Endothelial cell of umbilical vein (primary cell): Measurements from ENCODE around the gene ADM5. TPM values are rescaled to one million over a fixed set of nuclear protein-coding genes. Genes with fewer than 3 reads are reported as not detected.

Experiments used
- BruUV-seq: library from RNA; stranded (reverse); fragments of 400-500 nt; replicated peaks from 2 replicates; lab custom pipeline; 2021; lab: Mats Ljungman, UMichigan
- CTCF ChIA-PET: fragments of 300-600, 350-600 bp; sonication (Branson Sonifier 250); formaldehyde crosslinking; loops from one replicate; lab custom pipeline; 2021; ENCODE audit warnings: antibody characterized with exemption, inconsistent platforms; lab: Charles Lee
- POLR2A ChIA-PET: fragments of 300-600, 350-600 bp; sonication (Branson Sonifier 250); formaldehyde crosslinking; loops from one replicate; lab custom pipeline; 2021; ENCODE audit warnings: antibody characterized with exemption, inconsistent platforms; lab: Charles Lee
- DNase-seq: peaks from one replicate; pipeline ENCODE4 v3.0.0-alpha.2; 2011; ENCODE audit warnings: low read depth, low spot score
- FAIRE-seq: peaks from 2 replicates; lab custom pipeline; 2011; peaks lifted over from hg19 to GRCh38; lab: Jason Lieb, UNC
- H2AFZ ChIP-seq: 2 replicates; pipeline ENCODE4 v1.6.0; 2012; ENCODE audit warnings: low read depth, low read length, control low read depth, inconsistent platforms
- H3K27ac ChIP-seq: 2 replicates; pipeline ENCODE4 v1.5.1; 2011; ENCODE audit warnings: low read depth, mild to moderate bottlenecking, control low read depth, low read length, moderate library complexity; ENCODE audit not compliant: insufficient read depth
- H3K27me3 ChIP-seq, 2 experiments: 2 replicates each; pipeline versions ENCODE4 v1.6.0 to v1.6.1; 2011; ENCODE audit warnings: low read length in 2 of 2, mixed read lengths in 1 of 2; ENCODE audit not compliant: control insufficient read depth in 2 of 2, insufficient read depth in 2 of 2
- H3K36me3 ChIP-seq, 2 experiments: 2 replicates in 1 of 2; 3 replicates in 1 of 2; pipeline ENCODE4 v1.5.1; 2011; ENCODE audit warnings: low read length in 2 of 2, mild to moderate bottlenecking in 1 of 2, moderate library complexity in 1 of 2; ENCODE audit not compliant: control insufficient read depth in 2 of 2, insufficient read depth in 2 of 2; ENCODE audit errors: extremely low read depth in 1 of 2
- H3K4me1 ChIP-seq: 3 replicates; pipeline ENCODE4 v1.5.1; 2011; ENCODE audit warnings: mild to moderate bottlenecking, low read length; ENCODE audit not compliant: control insufficient read depth, insufficient read depth; ENCODE audit errors: extremely low read depth
- H3K4me2 ChIP-seq: 2 replicates; pipeline ENCODE4 v1.6.1; 2011; ENCODE audit warnings: low read length, control low read depth, mixed read lengths; ENCODE audit not compliant: insufficient read depth
- H3K4me3 ChIP-seq, 3 experiments: fragments of 200-600 bp in 1 of 3; sonication (generic), shearing (Covaris generic) in 1 of 3; replicated peaks in 1 of 3; 2 replicates each; pipeline ENCODE4 v1.5.1; 2011 to 2016; ENCODE audit warnings: control low read depth in 3 of 3, low read length in 3 of 3, mild to moderate bottlenecking in 2 of 3, inconsistent platforms in 1 of 3, low read depth in 1 of 3, moderate library complexity in 1 of 3; ENCODE audit not compliant: insufficient read depth in 1 of 3
- H3K79me2 ChIP-seq: 2 replicates; pipeline ENCODE4 v1.6.0; 2012; ENCODE audit warnings: low read length, inconsistent platforms; ENCODE audit not compliant: control insufficient read depth, insufficient read depth
- H3K9ac ChIP-seq: replicated peaks from 2 replicates; pipeline ENCODE3; 2011; ENCODE audit warnings: low read length, control low read depth; ENCODE audit not compliant: insufficient read depth; ENCODE audit errors: extremely low read depth
- H3K9me1 ChIP-seq: replicated peaks from 3 replicates; pipeline ENCODE4 v1.6.0; 2011; ENCODE audit warnings: mild to moderate bottlenecking, low read length; ENCODE audit not compliant: control insufficient read depth, insufficient read depth; ENCODE audit errors: extremely low read depth
- H3K9me3 ChIP-seq: replicated peaks from 2 replicates; pipeline ENCODE4 v1.5.1; 2012; ENCODE audit warnings: low read length, inconsistent platforms; ENCODE audit not compliant: control insufficient read depth, insufficient read depth
- H4K20me1 ChIP-seq: replicated peaks from 2 replicates; pipeline ENCODE3; 2011; ENCODE audit warnings: mild to moderate bottlenecking, low read length; ENCODE audit not compliant: control insufficient read depth, insufficient read depth; ENCODE audit errors: extremely low read depth
- CTCF ChIP-seq, 2 donors: IDR thresholded peaks; 1 replicate in 1 of 2; 2 replicates in 1 of 2; pipeline ENCODE4 v1.5.1; 2011; ENCODE audit warnings: low read length in 2 of 2, mild to moderate bottlenecking in 2 of 2, moderate library complexity in 2 of 2, control low read depth in 1 of 2, inconsistent platforms in 1 of 2, low read depth in 1 of 2; ENCODE audit not compliant: insufficient read depth in 1 of 2; ENCODE audit errors: extremely low read depth in 1 of 2
- EZH2 ChIP-seq: IDR thresholded peaks from 2 replicates; pipeline ENCODE4 v1.6.1; 2012; ENCODE audit warnings: borderline replicate concordance, low read depth, mild to moderate bottlenecking, moderate library complexity, low read length, inconsistent platforms; ENCODE audit not compliant: severe bottlenecking
- FOS ChIP-seq: IDR thresholded peaks from 2 replicates; pipeline ENCODE4 v1.6.1; 2011; ENCODE audit warnings: mild to moderate bottlenecking, low read length, moderate library complexity, borderline replicate concordance; ENCODE audit not compliant: insufficient read depth
- GATA2 ChIP-seq: IDR thresholded peaks from 2 replicates; pipeline ENCODE4 v1.7.0; 2011; ENCODE audit warnings: low read depth, mild to moderate bottlenecking, moderate library complexity, mixed read lengths, low read length; ENCODE audit not compliant: insufficient read length, insufficient read depth
- JUN ChIP-seq: IDR thresholded peaks from 2 replicates; pipeline ENCODE4 v1.6.1; 2011; ENCODE audit warnings: borderline replicate concordance, low read depth; ENCODE audit not compliant: insufficient read length, insufficient read depth
- MAX ChIP-seq: IDR thresholded peaks from 2 replicates; pipeline ENCODE4 v1.6.1; 2011; ENCODE audit not compliant: insufficient read depth, insufficient read length
- MYC ChIP-seq: IDR thresholded peaks from one replicate; pipeline ENCODE4 v1.6.1; 2011; ENCODE audit warnings: mild to moderate bottlenecking, low read depth, low read length
- POLR2A ChIP-seq: IDR thresholded peaks from 2 replicates; pipeline ENCODE4 v1.6.1; 2012; ENCODE audit warnings: low read depth, mild to moderate bottlenecking, control low read depth, low read length
- POLR2AphosphoS5 ChIP-seq: IDR thresholded peaks from 2 replicates; pipeline ENCODE4 v1.6.1; 2012; ENCODE audit warnings: low read depth, mild to moderate bottlenecking, control low read depth, low read length, moderate library complexity; ENCODE audit not compliant: insufficient read depth
- dilution Hi-C: fragments of 300-500 bp; cut with MboI; formaldehyde crosslinking; loops from one replicate; pipeline ENCODE4 v1.15.0; 2019; ENCODE audit warnings: low sequenced_read_pairs; ENCODE audit not compliant: extremely low pct_ligation_motif_present
- intact Hi-C: fragments of 100-400 bp; cut with micrococcal nuclease; formaldehyde crosslinking; loops from one replicate; pipeline ENCODE4 v1.10.0; 2022
- polyA plus RNA-seq, 4 experiments: library from polyadenylated mRNA; depleted of rRNA in 3 of 4; stranded (reverse) in 3 of 4; unstranded in 1 of 4; fragments of >200 nt; gene quantifications; 2 replicates each; pipeline versions ENCODE4 v1.2.1 to v1.2.3, GENCODE V29; 2011 to 2012; ENCODE audit warnings: missing spikeins in 1 of 4
- total RNA-seq: library from RNA; stranded (reverse); gene quantifications from 2 replicates; pipeline ENCODE4 v1.2.3, GENCODE V29; 2021

The ADM5 gene
- total and polyA plus RNA-seq, 2 donors (not counting 3 experiments of a cell fraction or from before 2014, with no cell fraction given): 3.3 to 4.4 TPM

- BruUV-seq: no TSS peak
- Histone ChIP-seq H3K79me2 (peaks cover 19% of the 10 kb centered on the region), H3K4me2 (no peak overlapping the region), H3K27ac (no peak overlapping the region), H3K4me3 (no peak overlapping the region), H3K36me3 (peaks cover 8 to 34% of the 10 kb centered on the region in 2 experiments), H3K27me3 (no peaks in the 10 kb centered on the region), H2AFZ (no peak overlapping the region), H3K9me1 (no peaks in the 10 kb centered on the region), H3K9ac (no peak overlapping the region), H3K9me3 (no peaks in the 10 kb centered on the region), H3K4me1 (peaks cover 36% of the 10 kb centered on the region), H4K20me1 (no peaks in the 10 kb centered on the region)
- FAIRE-seq (no peak), DNase-seq (no peak)
- dilution Hi-C loops: no loop called here
- POLR2A ChIA-PET: no interaction called here
- TF ChIP-seq EZH2 (no peak), MAX (no peak), POLR2AphosphoS5 (no peak), POLR2A (no peak), GATA2 (no peak), CTCF (IDR thresholded peaks at IDR 0.05; ENCODE audit: extremely low read depth in 1 of 2, insufficient read depth in 1 of 2, low read depth in 1 of 2, low read length in 2 of 2) (no peak), JUN (no peak), FOS (no peak), MYC (no peak)
- CTCF ChIA-PET: interaction anchor here (1.0 kb wide), 1 partner anchor 13 kb away, joined by 3 read pairs; no protein-coding TSS in a partner anchor
- intact Hi-C loops: loop anchor here (5.0 kb wide), 1 partner anchor 122 kb away; no protein-coding TSS in a partner anchor
Measured at GRCh38 chr19:49684983-49685553, 4.3 kb upstream of the ADM5 start.
